GM21529 (cell line): ENCODE data around the gene PRICKLE4.
"Not testable (repeated sequence)": the region's sequence is repeated elsewhere in the genome, so short reads cannot be mapped to it uniquely, and the experiment has no call there.

ENCODE experiments used
- ATAC-seq: cut with Tn5 transposase; IDR thresholded peaks from one replicate; pipeline ENCODE4 v1.9.1; 2021; ENCODE audit not compliant: unreplicated experiment

The PRICKLE4 gene

GRCh38 chr6:41744236-41744787 is 36.3 kb upstream of the PRICKLE4 start:
- ATAC-seq, result no peak

GRCh38 chr6:41746107-41746506 is 34.5 kb upstream of the PRICKLE4 start:
- ATAC-seq, result no peak

DNA sequence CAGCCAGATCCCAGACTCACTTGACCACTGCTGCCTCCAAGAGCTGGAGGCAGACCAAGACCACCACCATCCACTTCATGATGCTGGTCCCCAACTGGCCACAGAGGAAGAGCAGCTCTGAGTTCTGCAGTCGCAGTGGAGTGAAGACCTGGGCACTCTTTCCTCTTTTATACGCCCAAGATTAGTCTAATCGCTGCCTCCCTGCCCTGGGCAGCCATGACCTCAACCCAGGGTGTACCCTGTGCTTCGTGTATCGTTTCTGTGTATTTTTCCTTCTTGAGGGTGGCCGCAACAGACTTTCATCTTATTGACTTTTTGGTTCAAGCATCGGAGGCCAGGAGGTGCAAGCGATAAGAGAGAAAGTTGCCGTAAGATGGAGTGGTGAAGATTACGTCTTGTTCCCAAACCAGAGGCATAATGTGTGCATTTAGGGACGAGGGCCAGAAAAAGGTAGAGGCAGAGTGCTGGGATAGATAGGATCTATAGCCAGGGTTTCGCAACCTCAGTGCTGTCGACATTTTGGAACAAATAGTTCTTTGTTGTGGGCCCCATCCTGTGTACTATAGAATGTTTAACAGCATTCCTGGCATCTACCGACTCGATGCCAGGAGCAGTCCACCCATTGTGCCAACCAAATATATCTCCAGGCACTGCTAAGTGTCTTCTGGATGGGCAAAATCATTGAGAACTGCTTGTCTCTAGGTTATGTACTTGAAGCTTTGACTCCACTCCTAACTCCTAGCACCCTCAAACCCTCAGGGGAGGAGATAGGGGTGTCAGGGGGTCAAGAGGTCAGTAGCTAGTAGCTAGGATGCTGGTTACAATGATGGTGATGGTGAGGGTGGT is 33.1 kb upstream of the PRICKLE4 start, which contains the start of gene PGC:
Gene PGC, minus strand, starts transcription at position 142 of the 846 bp plus-strand sequence. Its CDS starts 63 bp downstream, at position 79.
- ATAC-seq, result no peak

- no peak for ATAC-seq
These were observed 32.5 kb upstream of the PRICKLE4 start for GRCh38 chr6:41748102-41748477.

DNA sequence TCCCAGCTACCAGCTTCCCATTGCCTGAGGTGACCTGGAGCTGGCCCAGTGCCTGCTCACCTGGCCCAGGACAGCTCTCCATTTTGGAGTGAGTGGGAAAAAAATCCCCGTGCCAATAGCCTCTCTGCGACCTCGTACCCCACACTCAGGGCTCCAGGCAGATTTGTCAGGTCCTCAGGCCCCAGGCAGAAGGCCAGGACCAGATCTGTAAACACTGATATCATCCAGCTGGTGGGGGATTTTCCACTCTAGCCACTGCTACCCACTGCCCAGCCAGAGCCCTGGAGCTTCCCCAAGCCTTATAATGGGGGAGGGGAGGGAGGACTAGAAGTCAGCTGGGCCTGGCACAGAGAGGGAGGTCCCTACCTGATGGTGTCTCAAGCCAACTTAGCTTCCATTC is 32.0 kb upstream of the PRICKLE4 start:
- ATAC-seq, result no peak

DNA sequence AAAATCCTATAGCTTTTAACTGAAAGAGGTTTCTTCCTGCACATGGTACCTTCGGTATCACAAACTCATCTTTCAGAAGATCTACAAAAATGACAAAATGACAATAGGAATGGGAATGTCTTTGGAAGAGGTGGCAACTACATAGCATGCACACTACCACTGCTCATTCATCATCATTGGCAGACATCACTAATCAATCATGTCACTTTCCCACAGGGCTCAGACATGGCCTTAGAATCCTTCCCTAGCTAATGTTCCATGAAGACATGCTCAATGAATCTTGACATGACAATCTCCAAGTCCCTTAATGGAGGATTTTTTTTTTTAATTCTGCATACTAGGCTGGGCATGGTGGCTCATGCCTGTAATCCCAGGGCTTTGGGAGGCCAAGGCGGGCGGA is 30.2 kb upstream of the PRICKLE4 start:
- ATAC-seq, result no peak

DNA sequence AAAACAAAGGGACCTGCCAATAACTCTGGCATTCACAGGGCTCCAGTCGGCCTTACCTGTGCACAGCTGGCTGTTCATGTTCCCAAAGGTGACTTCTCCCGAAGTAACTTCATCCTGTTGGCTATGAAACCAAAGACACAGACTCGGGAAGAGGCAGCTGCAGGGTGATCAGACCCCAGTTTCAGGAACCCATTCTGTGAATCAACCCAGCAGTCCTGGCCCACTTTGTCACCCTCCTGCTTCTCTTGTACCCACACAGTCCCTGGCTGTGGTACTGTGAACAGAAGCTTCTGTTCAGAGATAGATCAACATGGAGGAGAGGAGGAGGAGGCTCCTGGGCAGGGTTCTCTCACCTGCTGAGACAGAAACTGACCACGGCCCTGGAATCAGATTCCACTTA is 24.7 kb upstream of the PRICKLE4 start:
- no peak for ATAC-seq

DNA sequence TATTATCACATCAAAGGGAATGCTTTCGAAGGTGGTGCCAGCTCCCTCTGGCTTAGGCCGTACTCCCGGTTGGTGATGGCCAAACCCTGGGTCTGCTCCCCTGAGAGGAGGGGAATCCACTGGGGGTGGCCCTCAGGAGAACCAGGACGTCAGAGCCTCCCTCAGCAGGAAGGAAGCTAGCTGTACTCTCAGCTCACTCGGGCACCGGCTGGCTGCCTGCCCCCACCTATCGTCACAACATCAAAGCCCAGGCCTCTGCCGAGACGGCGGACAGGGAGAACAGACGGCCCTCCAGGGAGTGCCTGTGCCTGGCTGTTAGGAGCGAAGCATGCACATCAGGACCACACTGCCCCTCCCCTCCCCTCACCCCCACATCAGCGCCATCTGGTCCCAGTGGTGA is 24.2 kb upstream of the PRICKLE4 start:
- ATAC-seq, result no peak

DNA sequence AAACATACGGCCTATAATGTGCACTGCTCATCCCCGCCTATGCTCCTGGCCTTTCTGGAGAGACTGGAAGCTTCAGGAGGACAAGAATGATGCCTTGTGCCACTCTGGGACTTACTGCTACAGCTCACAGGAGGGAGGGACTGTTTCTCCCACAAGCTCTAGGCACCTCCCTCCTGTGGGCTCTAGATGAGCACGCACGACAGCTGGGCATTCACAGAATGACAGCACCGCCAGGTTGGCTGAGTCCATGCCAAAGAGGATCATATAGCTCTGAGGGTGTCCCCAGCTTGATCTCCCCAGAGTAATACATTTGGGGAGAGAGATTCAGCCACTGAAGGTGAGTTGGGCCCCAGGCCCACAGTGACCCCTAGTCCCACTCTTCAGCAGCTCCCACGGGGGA is 23.3 kb upstream of the PRICKLE4 start:
- ATAC-seq, result no peak

GRCh38 chr6:41757931-41758640 is 22.5 kb upstream of the PRICKLE4 start:
- no peak for ATAC-seq

- no peak for ATAC-seq
These were observed 21.9 kb upstream of the PRICKLE4 start for GRCh38 chr6:41758641-41759035.

DNA sequence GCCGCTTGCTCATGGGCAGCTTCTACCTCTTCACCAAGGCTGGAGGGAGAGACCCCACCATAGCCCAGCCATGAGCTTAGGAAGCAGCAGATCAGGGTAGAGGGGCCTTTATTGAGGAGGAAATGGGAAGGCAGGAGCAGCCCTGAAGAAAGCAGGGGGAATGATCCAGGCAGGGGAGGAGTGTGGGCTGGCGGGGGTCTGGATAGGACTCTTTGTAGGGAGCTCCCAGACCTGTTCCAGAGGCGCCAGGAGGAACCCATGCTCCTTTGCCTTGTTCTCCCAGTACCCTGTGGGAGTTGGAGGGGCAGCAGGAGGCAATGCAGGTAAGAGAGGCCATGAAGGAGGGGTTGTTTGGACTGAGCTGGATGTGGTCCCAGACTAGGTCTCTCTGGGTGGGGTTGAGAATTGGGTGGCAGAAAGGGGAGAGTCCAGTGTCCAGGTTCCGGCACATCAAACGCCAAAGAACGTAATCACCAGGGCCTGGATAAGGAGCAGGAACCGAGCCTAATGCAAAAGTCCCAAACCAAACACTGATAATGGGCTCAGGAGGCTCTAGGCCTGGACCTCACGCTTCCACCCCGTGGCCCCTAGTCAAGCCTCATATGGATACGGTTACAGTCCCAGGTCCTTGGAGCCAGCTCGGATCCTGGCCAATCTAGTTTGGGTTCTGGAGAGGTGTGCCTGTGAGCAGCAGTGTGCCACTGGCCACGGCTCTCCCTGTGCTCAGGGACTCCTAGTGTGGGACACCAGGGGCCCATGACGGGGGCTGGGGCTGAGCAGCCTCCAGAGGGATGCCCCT is 21.3 kb upstream of the PRICKLE4 start:
- no peak for ATAC-seq

GRCh38 chr6:41759905-41760579 is 20.5 kb upstream of the PRICKLE4 start:
- no peak for ATAC-seq

DNA sequence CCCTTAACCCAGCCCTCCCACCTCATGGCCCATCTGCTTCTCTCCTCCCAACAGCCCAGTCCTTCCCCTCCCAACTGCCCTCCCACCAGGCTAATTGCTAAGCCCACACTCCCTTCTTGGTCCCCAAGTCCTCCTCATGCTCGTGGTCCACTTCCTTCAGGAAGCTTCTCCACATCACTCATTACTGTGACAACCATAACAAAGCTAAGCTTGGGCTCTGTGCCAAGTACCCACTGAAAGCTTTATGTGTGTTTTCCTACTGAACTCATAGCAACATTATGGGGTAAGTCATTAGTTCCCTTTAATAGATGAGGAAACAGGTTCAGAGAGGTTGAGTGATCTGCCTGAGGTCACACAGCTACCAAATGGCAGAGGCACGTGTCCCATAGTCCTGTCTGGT is 17.1 kb upstream of the PRICKLE4 start:
- ATAC-seq, result no peak

DNA sequence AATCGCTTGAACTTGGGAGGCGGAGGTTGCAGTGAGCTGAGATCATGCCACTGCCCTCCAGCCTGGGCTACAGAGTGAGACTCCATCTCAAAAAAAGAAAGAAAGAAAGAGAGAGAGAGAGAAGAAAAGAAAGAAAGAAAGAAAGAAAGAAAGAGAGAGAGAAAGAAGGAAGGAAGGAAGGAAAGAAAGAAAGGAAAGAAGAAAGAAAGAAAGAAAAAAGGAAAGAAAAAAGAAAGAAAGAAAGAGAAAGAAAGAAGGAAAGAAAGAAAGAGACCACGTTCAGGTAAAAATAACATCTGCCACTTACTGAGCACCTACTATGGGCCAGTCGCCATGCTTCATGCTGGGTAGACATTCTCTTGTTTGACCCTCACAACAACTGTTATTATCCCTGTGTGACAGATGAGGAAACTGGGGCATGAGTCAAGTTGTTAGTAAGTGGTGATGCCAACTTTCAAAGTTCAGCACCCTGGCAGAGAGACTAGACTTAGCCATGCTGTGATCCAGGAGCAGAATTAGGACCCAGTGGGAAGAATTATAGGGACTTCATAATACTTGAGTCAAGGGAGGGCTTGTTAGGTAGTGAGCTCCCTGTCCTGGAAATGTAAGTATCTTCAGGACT is 14.4 kb upstream of the PRICKLE4 start:
- not testable (repeated sequence) for ATAC-seq

DNA sequence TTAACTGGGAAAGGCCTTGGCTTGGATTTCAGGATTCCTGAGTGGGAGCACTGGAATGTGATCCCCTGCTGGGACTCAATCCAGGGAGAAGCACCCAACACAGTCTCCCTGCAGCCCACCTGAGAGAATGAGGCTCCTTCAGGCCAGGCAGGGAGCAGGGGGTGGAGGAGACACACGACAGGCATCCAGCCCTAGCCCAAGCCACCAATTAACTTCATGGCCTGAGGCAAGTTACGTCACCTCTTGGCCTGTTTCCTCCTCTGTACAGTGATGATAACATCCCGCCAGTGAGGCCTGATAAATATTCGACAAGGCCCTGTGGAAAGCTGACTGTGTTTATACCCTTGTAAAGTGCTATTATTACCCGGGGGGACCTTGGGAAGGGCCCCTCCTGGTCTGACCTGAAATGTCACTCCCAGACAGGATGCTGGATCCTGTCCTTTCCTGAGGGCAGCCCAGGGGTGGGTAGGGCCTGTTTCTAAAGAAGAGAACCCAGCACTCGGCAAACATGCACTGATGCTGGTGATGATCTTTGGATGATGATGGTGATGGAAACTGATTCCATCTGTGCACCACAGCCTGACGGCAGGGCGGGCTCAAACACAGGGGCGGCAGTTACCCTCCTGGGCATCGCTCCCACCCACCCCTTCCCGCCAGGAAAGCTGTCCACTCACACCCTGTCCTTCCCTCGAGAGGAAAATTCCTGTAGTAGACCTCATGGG is 13.3 kb upstream of the PRICKLE4 start:
- ATAC-seq, result no peak

- no peak for ATAC-seq
These were observed 11.9 kb upstream of the PRICKLE4 start for GRCh38 chr6:41768545-41769308.

DNA sequence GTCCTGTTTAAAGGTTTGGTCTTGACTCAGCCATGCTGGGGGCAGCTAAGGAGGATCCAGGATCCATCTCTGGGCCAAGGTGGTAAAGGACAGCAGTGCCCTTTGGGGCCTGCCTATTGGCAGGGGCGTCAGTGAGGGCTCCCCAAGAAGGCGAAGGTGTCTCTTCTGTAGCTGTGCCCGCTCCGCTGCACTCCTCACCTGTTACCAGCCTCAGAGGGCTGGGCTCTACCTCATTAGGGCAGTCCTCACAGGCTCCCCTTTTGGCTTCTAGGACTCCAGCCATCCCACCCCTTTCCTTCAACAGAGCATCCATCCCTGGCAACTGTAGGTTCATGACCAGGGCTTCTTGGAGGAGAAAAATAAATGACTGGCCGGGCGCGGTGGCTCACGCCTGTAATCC is 11.2 kb upstream of the PRICKLE4 start:
- ATAC-seq, result no peak
